PC-9 (cell line): ENCODE measurements around the gene GNAI1. TPM values are rescaled to one million over a fixed set of nuclear protein-coding genes. Genes with fewer than 3 reads are reported as not detected.

Source experiments
- BruUV-seq: library from RNA; stranded (reverse); fragments of 400-500 nt; replicated peaks from 2 replicates; lab custom pipeline; 2021; lab: Mats Ljungman, UMichigan
- CTCF ChIA-PET: fragments of 300-600 bp; sonication (Branson Sonifier 250); formaldehyde crosslinking; loops from one replicate; lab custom pipeline; 2022; ENCODE audit warnings: antibody characterized with exemption; lab: Charles Lee
- POLR2A ChIA-PET: fragments of 300-600 bp; sonication (Branson Sonifier 250); formaldehyde crosslinking; loops from one replicate; lab custom pipeline; 2022; ENCODE audit warnings: antibody characterized with exemption; ENCODE audit not compliant: unreplicated experiment; lab: Charles Lee
- DNase-seq, 2 experiments: peaks; one replicate each; pipeline versions ENCODE4 v3.0.0 to v3.0.0-alpha.2; 2015 to 2022; ENCODE audit warnings: mixed read lengths in 1 of 2
- H2AFZ ChIP-seq: fragments of 200-600 bp; sonication (generic); 2 replicates; pipeline ENCODE4 v1.8.1; 2017; ENCODE audit warnings: antibody characterized with exemption
- H3F3A ChIP-seq: fragments of 200-600 bp; sonication (generic); 2 replicates; pipeline ENCODE4 v1.8.1; 2017; ENCODE audit warnings: antibody characterized with exemption, mild to moderate bottlenecking, low read depth; ENCODE audit not compliant: insufficient read depth
- H3K27ac ChIP-seq: fragments of 200-600 bp; sonication (generic); 2 replicates; pipeline ENCODE4 v1.6.1; 2016; ENCODE audit warnings: mixed run types
- H3K27me3 ChIP-seq: fragments of 200-600 bp; sonication (generic); 2 replicates; pipeline ENCODE4 v1.6.1; 2016; ENCODE audit warnings: low read depth, mixed run types; ENCODE audit not compliant: insufficient read depth
- H3K36me3 ChIP-seq: fragments of 200-600 bp; sonication (generic); 2 replicates; pipeline ENCODE4 v1.6.1; 2016; ENCODE audit warnings: low read depth, mixed run types
- H3K4me1 ChIP-seq: fragments of 200-600 bp; sonication (generic); replicated peaks from 2 replicates; pipeline ENCODE4 v1.6.1; 2016; ENCODE audit warnings: mixed run types; ENCODE audit not compliant: insufficient read depth
- H3K4me2 ChIP-seq: fragments of 200-600 bp; sonication (generic); 2 replicates; pipeline ENCODE4 v1.6.1; 2017; ENCODE audit warnings: mixed run types
- H3K4me3 ChIP-seq: fragments of 200-600 bp; sonication (generic); 2 replicates; pipeline ENCODE4 v1.6.1; 2016; ENCODE audit warnings: mixed run types
- H3K79me2 ChIP-seq: fragments of 200-600 bp; sonication (generic); 2 replicates; pipeline ENCODE4 v1.6.1; 2017; ENCODE audit warnings: low read depth, mixed run types
- H3K9me2 ChIP-seq: fragments of 200-600 bp; sonication (generic); 2 replicates; pipeline ENCODE4 v1.8.1; 2017; ENCODE audit warnings: mild to moderate bottlenecking; ENCODE audit not compliant: insufficient read depth
- H3K9me3 ChIP-seq: fragments of 200-600 bp; sonication (generic); 2 replicates; pipeline ENCODE4 v1.8.1; 2016; ENCODE audit warnings: low read depth; ENCODE audit not compliant: insufficient read depth
- H4K20me1 ChIP-seq: fragments of 200-600 bp; sonication (generic); 2 replicates; pipeline ENCODE4 v1.8.1; 2017; ENCODE audit not compliant: insufficient read depth
- EZH2 ChIP-seq: fragments of 200-600 bp; sonication (generic); IDR thresholded peaks from 2 replicates; pipeline ENCODE4 v1.8.0; 2017; ENCODE audit warnings: antibody characterized with exemption, low read depth
- intact Hi-C: fragments of 100-400 bp; cut with micrococcal nuclease; formaldehyde crosslinking; loops from one replicate; pipeline ENCODE4 v1.10.0; 2022; ENCODE audit not compliant: unreplicated experiment
- total RNA-seq: library from RNA; stranded (reverse); gene quantifications from 2 replicates; pipeline ENCODE4 v1.2.3, GENCODE V29; 2021
- TF ChIP-seq, protein P1 (sequence below): fragments of 200-600 bp; sonication (generic); conservative IDR thresholded peaks from 2 replicates; pipeline ENCODE4 v1.6.1; 2017; ENCODE audit warnings: mixed run types, antibody characterized with exemption, mild to moderate bottlenecking, moderate library complexity

GNAI1 gene
- total RNA-seq, 1 experiment from 2014 or later = 16.8 TPM

DNA sequence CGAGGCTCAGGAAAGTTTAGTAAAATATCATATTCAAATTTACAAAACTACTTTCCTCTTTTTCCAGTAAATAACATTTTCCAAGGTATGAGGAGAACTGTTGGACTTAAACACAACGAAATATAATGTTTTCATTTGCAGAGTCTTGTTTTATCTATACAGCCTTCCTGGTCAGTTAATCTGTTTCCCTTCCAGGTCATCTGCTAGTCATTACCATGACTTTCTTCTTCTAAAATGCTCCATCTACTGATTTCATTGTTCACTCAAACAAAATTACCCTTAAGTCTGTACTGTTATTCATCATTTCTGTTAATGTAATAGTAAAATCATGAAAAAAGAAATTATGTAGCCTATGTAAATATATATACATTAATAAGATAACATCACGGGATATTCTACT lies 69.8 kb downstream of the GNAI1 start:
- Histone ChIP-seq H3K9me2 (no peaks in the 10 kb centered on the region), H3K4me2 (no peak overlapping the region), H3F3A (no peaks in the 10 kb centered on the region), H3K27me3 (no peaks in the 10 kb centered on the region), H2AFZ (no peak overlapping the region), H3K9me3 (no peaks in the 10 kb centered on the region), H3K79me2 (no peaks in the 10 kb centered on the region), H3K4me1 (no peaks in the 10 kb centered on the region), H3K4me3 (no peak overlapping the region), H3K27ac (no peak overlapping the region), H4K20me1 (no peaks in the 10 kb centered on the region), H3K36me3 (peaks cover 4% of the 10 kb centered on the region)
- TF ChIP-seq, protein P1, sequence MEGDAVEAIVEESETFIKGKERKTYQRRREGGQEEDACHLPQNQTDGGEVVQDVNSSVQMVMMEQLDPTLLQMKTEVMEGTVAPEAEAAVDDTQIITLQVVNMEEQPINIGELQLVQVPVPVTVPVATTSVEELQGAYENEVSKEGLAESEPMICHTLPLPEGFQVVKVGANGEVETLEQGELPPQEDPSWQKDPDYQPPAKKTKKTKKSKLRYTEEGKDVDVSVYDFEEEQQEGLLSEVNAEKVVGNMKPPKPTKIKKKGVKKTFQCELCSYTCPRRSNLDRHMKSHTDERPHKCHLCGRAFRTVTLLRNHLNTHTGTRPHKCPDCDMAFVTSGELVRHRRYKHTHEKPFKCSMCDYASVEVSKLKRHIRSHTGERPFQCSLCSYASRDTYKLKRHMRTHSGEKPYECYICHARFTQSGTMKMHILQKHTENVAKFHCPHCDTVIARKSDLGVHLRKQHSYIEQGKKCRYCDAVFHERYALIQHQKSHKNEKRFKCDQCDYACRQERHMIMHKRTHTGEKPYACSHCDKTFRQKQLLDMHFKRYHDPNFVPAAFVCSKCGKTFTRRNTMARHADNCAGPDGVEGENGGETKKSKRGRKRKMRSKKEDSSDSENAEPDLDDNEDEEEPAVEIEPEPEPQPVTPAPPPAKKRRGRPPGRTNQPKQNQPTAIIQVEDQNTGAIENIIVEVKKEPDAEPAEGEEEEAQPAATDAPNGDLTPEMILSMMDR = no peak
- TF ChIP-seq EZH2 = no peak
- intact Hi-C loops = no loop called here
- CTCF ChIA-PET = no interaction called here
- POLR2A ChIA-PET = no interaction called here
- BruUV-seq = no TSS peak
- DNase-seq = no peak

DNA sequence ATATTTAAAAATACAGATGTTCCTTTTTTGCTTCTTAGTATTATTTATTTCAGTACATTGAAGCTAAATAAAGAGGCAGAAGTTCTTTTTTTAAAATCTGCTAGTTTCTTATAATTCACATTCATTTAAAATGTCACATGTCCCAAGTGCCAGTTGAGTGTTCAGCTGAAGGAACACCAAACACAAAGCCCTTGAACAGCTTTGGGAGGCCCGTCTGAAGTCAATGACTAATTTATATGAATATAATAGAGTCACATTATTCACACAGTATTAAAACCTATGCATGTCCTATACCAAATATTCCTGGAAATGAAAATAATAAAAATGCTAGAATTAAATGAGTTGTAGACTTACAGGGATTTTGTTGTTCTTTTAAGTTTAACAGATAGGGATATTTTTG lies 70.3 kb downstream of the GNAI1 start:
- H3K27ac ChIP-seq = no peak overlapping the region
- H3K4me2 ChIP-seq = no peak overlapping the region
- H3F3A ChIP-seq = no peaks in the 10 kb centered on the region
- intact Hi-C loops = no loop called here
- H3K36me3 ChIP-seq = peaks cover 4% of the 10 kb centered on the region
- CTCF ChIA-PET = no interaction called here
- no peaks in the 10 kb centered on the region for H3K27me3 ChIP-seq
- no peak for DNase-seq
- H3K9me2 ChIP-seq = no peaks in the 10 kb centered on the region
- H2AFZ ChIP-seq = no peak overlapping the region
- no peaks in the 10 kb centered on the region for H3K9me3 ChIP-seq
- no peaks in the 10 kb centered on the region for H3K79me2 ChIP-seq
- H3K4me3 ChIP-seq = no peak overlapping the region
- POLR2A ChIA-PET = no interaction called here
- TF ChIP-seq EZH2 = no peak
- TF ChIP-seq, protein P1 = no peak
- BruUV-seq = no TSS peak
- no peaks in the 10 kb centered on the region for H3K4me1 ChIP-seq
- H4K20me1 ChIP-seq = no peaks in the 10 kb centered on the region

DNA sequence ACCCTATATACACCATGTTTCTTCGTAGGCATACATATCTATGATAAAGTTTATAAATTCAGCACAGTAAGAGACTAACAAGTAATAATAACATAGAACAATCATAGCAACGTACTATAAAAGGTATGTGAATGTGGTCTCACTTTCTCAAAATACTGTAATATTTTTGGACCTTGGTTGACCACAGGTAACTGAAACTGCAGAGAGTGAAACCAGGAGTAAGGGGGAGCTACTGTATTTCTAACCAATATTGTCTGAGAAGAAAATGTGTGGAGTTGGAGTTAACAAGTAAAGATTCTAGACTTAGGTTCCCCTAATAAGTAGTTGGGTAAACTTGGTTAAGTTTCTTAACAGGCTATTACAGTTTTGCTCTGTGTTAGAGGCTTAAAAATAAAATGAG lies 72.1 kb downstream of the GNAI1 start:
- Histone ChIP-seq H3K79me2 (no peaks in the 10 kb centered on the region), H3K36me3 (peaks cover 4% of the 10 kb centered on the region), H3K4me3 (no peak overlapping the region), H3F3A (no peaks in the 10 kb centered on the region), H3K9me2 (no peaks in the 10 kb centered on the region), H3K27ac (no peak overlapping the region), H4K20me1 (no peaks in the 10 kb centered on the region), H3K27me3 (no peaks in the 10 kb centered on the region), H3K4me1 (no peaks in the 10 kb centered on the region), H3K9me3 (no peaks in the 10 kb centered on the region), H3K4me2 (no peak overlapping the region), H2AFZ (no peak overlapping the region)
- ChIA-PET POLR2A (no interaction called here), CTCF (no interaction called here)
- intact Hi-C loops = no loop called here
- no peak for DNase-seq
- no TSS peak for BruUV-seq
- TF ChIP-seq, protein P1 = no peak
- no peak for TF ChIP-seq EZH2
